Measurements from ENCODE around the gene SF3B4.
"Not testable (repeated sequence)": the region's sequence is repeated elsewhere in the genome, so short reads cannot be mapped to it uniquely, and the experiment has no call there.

GRCh38 chr1:149886121-149886395 is 41.5 kb downstream of the SF3B4 start:
- TF ChIP-seq CTCF (IDR thresholded peaks at IDR 0.05); ZFX (IDR thresholded peaks at IDR 0.05; ENCODE audit: borderline replicate concordance): not testable (repeated sequence)

Measured in 22Rv1 (cell line).